Right forelimb (tissue), 1 donor: ENCODE data around the gene RNF217.
"Not testable (repeated sequence)": the region's sequence is repeated elsewhere in the genome, so short reads cannot be mapped to it uniquely, and the experiment has no call there.

Experiments used
- DNase-seq: peaks from one replicate; pipeline ENCODE4 v3.0.0-alpha.2; 2018

The RNF217 gene

GRCh38 chr6:125019918-125020317, 57.7 kb downstream of the RNF217 start:
- DNase-seq = no peak

DNA sequence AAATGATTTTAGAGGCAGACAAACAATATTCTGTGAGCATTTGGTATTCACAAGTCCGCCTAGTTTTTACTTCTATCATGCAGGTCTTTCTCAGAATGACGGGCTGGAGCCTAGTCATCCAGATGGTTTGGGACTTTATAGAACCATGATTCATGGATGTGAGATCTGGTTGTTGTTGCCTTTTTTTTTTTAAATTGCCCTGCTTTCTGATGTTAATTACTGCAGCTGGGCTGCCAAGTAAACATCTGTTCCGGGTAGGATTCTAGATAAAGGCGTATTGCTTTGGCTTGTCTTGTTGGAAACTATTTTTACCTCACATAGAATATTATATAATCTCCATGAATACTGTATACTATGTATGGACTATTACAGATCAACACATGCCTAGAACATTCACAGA, 58.1 kb downstream of the RNF217 start:
- no peak for DNase-seq

GRCh38 chr6:125022391-125022989, 60.3 kb downstream of the RNF217 start:
- DNase-seq = no peak

- no peak for DNase-seq
Measured at GRCh38 chr6:125025164-125025854, 63.1 kb downstream of the RNF217 start.

GRCh38 chr6:125027287-125027686, 65.0 kb downstream of the RNF217 start:
- DNase-seq = no peak

GRCh38 chr6:125030969-125031368, 68.7 kb downstream of the RNF217 start:
- no peak for DNase-seq

GRCh38 chr6:125031385-125031784, 69.1 kb downstream of the RNF217 start:
- DNase-seq = no peak

- not testable (repeated sequence) for DNase-seq
Measured at GRCh38 chr6:125034929-125035328, 72.7 kb downstream of the RNF217 start.

DNA sequence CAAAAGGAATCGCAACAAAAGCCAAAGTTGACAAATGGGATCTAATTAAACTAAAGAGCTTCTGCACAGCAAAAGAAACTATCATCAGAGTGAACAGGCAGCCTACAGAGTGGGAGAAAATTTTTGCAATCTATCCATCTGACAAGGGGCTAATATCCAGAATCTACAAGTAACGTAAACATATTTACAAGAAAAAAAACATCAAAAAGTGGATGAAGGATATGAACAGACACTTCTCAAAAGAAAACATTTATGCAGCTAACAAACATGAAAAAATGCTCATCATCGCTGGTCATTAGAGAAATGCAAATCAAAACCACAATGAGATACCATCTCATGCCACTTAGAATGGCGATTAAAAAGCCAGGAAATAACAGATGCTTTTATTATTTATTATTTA, 74.2 kb downstream of the RNF217 start:
- DNase-seq = not testable (repeated sequence)

- DNase-seq = no peak
Measured at GRCh38 chr6:125037827-125038226, 75.6 kb downstream of the RNF217 start.

- DNase-seq = no peak
Measured at GRCh38 chr6:125038925-125039324, 76.7 kb downstream of the RNF217 start.

- no peak for DNase-seq
Measured at GRCh38 chr6:125041740-125042459, 79.7 kb downstream of the RNF217 start.

DNA sequence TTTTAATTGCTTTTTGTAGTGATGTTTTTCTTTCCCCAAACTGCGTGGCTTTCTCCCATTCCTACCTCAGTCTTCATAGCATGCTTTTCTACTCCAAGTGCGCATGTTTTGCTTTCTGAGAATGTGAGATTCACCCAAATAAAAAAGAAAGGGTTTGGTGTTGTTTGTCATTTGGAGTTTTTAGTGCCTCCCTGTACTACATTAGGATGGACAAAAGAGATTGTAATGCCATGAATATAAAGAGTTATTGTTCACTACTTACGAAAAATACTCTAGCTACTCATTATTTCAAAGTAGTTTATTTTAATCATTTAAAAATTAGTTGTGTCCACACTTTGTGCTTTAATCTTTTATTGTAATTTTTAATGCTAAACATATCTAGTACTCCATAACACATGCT, 81.8 kb downstream of the RNF217 start:
- DNase-seq = no peak

GRCh38 chr6:125044667-125045066, 82.4 kb downstream of the RNF217 start:
- DNase-seq = no peak

- DNase-seq = no peak
Measured at GRCh38 chr6:125046107-125046925, 84.1 kb downstream of the RNF217 start.

- DNase-seq = no peak
Measured at GRCh38 chr6:125048274-125048673, 86.0 kb downstream of the RNF217 start.

DNA sequence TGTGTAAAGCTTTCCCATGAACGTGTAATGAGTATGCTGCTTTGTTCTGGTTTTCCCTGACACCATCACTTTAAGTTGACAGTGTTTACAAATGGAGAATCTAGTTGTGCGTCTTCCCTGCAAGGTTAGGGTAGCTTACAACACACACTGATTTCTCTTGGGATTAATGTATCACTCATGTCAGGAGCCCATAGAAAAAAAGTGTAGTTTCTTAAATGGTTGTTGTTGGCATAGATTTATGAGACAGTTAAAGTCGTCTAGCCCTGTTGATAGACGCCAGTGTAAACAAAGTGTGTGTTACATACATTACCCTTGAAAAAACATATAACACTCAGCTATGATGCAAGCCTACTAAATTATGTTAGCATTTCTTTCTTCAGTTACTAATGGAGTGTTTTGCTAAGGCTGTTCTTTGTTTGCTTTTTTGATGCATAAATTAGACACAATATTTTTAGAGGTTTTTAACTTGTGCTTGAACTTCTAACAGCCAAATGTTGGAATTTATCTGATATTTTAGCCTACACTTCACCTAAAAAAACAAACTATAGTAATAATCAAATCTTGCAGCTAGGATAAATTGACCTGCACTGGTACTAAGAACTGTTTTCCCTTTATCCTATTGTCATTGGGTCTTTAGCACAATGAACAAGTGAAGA, 88.6 kb downstream of the RNF217 start:
- DNase-seq = no peak

DNA sequence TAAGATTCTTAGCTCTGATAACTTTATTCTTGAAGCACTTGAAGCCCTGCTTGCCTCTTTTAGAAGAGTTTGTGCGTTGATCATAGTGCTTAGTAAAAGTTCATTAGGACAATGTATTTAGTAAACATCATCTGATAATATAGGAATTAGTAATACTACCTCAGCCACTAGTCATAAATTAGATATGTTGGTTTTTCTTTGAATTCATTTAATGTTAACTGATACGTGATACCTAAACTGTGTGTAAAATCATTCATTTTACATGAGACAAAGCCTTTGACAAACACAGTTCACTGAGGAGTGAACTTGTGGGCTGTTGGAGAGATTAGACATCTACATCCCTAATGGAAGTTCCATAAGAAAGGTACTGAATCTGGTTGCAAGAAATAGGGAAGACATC, 91.6 kb downstream of the RNF217 start:
- DNase-seq = no peak

DNA sequence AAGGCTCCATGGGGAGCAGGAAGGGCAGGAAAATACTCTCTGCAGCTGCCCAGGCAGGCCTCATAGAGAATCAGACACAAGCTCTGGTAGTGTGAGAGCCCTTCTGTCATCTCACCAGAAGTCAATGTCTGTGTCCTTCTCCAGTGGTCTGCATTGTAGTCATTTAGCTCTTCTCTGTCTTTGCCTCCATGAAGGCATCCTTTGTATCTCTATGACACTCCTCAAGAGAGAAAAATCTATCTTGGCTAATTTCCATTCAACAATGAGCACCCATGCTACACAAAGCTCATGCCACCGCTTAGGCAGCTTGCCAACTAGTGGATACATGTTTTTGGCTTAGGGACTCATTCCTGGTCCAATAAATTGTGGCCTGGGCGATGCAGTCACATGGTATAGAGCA, 92.1 kb downstream of the RNF217 start:
- DNase-seq = no peak

GRCh38 chr6:125057392-125058246, 95.4 kb downstream of the RNF217 start:
- no peak for DNase-seq

- no peak for DNase-seq
Measured at GRCh38 chr6:125058546-125058945, 96.3 kb downstream of the RNF217 start.

- DNase-seq = no peak
Measured at GRCh38 chr6:125063307-125063706, 101.1 kb downstream of the RNF217 start.
